BLaER1 (cell line): ENCODE measurements around the gene ENOX2.

Experiments
- H3K27ac ChIP-seq: shearing (Covaris generic); formaldehyde crosslinking; 2 replicates; pipeline ENCODE4 v1.8.1; 2022
- H3K27me3 ChIP-seq: shearing (Covaris generic); formaldehyde crosslinking; 2 replicates; pipeline ENCODE4 v1.8.1; 2022
- H3K36me3 ChIP-seq: shearing (Covaris generic); formaldehyde crosslinking; 2 replicates; pipeline ENCODE4 v1.8.1; 2022
- H3K4me1 ChIP-seq: shearing (Covaris generic); formaldehyde crosslinking; 2 replicates; pipeline ENCODE4 v1.8.1; 2022
- H3K4me2 ChIP-seq: shearing (Covaris generic); formaldehyde crosslinking; 2 replicates; pipeline ENCODE4 v1.8.1; 2022
- H3K4me3 ChIP-seq: shearing (Covaris generic); formaldehyde crosslinking; 2 replicates; pipeline ENCODE4 v1.8.1; 2022
- H3K9ac ChIP-seq: shearing (Covaris generic); formaldehyde crosslinking; 2 replicates; pipeline ENCODE4 v1.8.1; 2022
- H3K9me3 ChIP-seq: shearing (Covaris generic); formaldehyde crosslinking; 2 replicates; pipeline ENCODE4 v1.8.1; 2022
- H4K20me1 ChIP-seq: shearing (Covaris generic); formaldehyde crosslinking; 2 replicates; pipeline ENCODE4 v1.8.1; 2022
- Cebpa-rat ChIP-seq: shearing (Covaris generic); IDR thresholded peaks from 2 replicates; pipeline ENCODE4 v1.8.1; 2022

The ENOX2 gene

DNA sequence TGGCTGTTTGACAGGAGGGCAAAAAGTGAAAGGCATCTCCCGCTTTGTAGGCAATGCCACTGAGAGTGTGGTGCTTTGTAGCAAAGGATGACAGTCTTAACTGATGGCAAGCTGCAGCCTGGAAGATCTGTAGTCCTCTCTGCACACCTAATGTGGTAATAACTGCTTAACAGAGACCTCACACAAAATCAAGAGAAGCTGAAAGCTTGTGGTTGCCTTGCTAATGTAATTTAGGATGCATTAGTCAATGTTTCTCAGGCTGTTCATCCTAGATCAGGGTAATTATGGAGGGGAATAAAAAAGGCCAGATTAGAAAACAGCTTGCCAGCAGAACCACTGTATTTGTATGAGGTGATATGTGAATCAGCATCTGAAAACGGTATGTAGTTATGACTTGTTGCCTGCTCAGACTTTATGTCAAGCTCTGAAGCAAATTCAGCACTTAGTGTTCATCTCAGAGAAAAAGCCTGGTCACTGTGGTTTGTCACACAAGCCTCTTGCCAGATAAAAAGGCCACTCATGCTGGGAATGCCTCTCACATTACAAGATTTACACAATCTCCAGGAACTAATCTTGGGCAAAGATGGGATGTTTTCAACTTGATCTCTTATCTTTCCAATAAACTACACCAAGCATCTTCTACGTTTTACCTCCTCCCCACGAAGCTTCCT, 130.8 kb downstream of the ENOX2 start:
- Histone ChIP-seq H4K20me1 (peaks cover 21% of the 10 kb centered on the region; the same call in 1 of the 2 replicates), H3K9me3 (no peaks in the 10 kb centered on the region), H3K4me3 (no peak overlapping the region), H3K4me1 (no peaks in the 10 kb centered on the region), H3K36me3 (no peaks in the 10 kb centered on the region), H3K27me3 (peaks cover 98% of the 10 kb centered on the region), H3K9ac (no peak overlapping the region), H3K27ac (no peak overlapping the region), H3K4me2 (no peak overlapping the region)
- TF ChIP-seq Cebpa-rat = no peak

DNA sequence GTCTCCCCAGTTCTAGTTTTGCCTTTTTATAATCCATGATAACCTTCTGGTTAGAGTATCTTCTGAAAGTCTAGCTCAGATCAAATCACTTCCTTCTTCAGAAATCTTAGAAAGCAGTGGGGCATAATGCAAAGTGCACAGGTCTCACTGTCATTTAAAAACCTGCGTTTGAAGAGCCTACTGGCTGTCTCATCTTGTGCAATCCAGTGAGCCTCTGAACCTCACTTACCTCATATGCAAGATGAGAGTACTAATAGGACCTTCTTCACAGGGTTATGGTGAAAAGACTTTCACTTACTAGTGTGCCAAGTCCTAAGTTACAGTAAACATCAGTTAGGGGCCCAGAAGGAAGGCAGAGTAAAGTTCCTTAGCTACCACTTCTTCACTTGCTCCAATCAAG, 131.4 kb downstream of the ENOX2 start:
- no peak for TF ChIP-seq Cebpa-rat

DNA sequence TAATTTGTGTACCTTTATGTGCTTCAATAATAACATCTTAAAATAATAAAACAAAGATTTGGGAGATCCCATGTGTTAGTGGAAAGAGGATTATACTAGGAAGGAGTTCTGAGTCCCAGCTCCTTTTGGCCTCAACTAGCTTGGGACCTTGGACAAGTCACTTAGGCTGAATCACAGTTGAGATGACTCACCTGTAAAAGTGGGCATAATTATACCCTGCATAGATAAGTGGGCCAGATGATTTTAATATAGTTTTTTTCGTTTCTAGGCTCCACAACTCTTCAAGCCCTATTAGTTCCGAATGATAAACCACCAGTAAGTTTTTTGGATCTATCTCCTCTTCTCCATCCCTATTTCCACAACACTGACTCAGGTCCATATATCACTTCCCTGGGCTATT, 131.8 kb downstream of the ENOX2 start:
- Histone ChIP-seq H4K20me1 (peaks cover 19% of the 10 kb centered on the region; the same call in 1 of the 2 replicates), H3K9me3 (no peaks in the 10 kb centered on the region), H3K9ac (no peak overlapping the region), H3K4me3 (no peak overlapping the region), H3K27me3 (peaks cover 97% of the 10 kb centered on the region), H3K27ac (no peak overlapping the region), H3K4me2 (no peak overlapping the region), H3K36me3 (no peaks in the 10 kb centered on the region), H3K4me1 (no peaks in the 10 kb centered on the region)
- no peak for TF ChIP-seq Cebpa-rat

More for the DNA sequence above, 131.4 kb downstream of the ENOX2 start:
- H3K9ac ChIP-seq = no peak overlapping the region
- H3K4me2 ChIP-seq = no peak overlapping the region
- no peak overlapping the region for H3K27ac ChIP-seq
- H3K36me3 ChIP-seq = no peaks in the 10 kb centered on the region
- no peaks in the 10 kb centered on the region for H3K4me1 ChIP-seq
- peaks cover 98% of the 10 kb centered on the region for H3K27me3 ChIP-seq
- H4K20me1 ChIP-seq = peaks cover 21% of the 10 kb centered on the region; the same call in 1 of the 2 replicates
- H3K4me3 ChIP-seq = no peak overlapping the region
- no peaks in the 10 kb centered on the region for H3K9me3 ChIP-seq

DNA sequence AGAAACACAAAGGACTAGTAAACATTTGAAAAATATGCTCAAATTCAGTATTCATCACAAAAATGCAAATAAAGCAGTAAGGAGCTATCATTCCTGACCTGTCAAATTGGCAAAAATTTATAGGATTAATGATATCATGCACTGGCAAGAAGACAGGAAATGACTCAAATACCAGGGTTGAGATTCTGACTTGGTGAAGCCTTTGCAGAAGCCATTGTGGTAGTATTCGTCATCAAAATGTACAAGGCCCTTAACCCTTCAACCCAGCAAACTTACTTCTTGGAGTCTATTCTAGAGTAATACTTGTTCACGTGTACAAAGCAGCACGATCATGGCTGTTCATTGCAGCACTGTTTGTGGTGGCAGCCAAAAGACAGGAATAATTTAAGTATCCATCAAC, 132.4 kb downstream of the ENOX2 start:
- Histone ChIP-seq H3K9ac (no peak overlapping the region), H4K20me1 (peaks cover 16% of the 10 kb centered on the region; the same call in 1 of the 2 replicates), H3K27me3 (peaks cover 90% of the 10 kb centered on the region), H3K4me1 (no peaks in the 10 kb centered on the region), H3K9me3 (no peaks in the 10 kb centered on the region), H3K36me3 (no peaks in the 10 kb centered on the region), H3K27ac (no peak overlapping the region), H3K4me3 (no peak overlapping the region), H3K4me2 (no peak overlapping the region)
- no peak for TF ChIP-seq Cebpa-rat

DNA sequence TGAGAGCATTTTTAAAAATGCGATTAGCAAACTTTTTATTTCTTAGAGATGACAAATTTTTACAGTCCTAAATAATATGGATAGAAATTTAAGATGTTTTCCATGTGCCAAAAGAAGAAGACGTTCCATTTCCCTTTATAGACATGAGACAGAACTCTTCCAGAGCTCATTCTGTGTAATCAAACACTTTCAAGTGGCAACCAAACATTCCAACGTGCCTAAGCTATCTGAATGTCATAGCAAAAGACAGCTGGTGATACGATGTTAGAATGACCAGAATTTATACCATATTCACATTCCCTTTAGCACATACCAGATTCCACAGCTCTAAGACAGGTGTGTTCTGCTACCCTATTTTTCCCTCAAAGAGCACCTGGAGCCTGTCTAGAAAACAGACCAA, 133.2 kb downstream of the ENOX2 start:
- H4K20me1 ChIP-seq = peaks cover 16% of the 10 kb centered on the region; the same call in 1 of the 2 replicates
- TF ChIP-seq Cebpa-rat = no peak

DNA sequence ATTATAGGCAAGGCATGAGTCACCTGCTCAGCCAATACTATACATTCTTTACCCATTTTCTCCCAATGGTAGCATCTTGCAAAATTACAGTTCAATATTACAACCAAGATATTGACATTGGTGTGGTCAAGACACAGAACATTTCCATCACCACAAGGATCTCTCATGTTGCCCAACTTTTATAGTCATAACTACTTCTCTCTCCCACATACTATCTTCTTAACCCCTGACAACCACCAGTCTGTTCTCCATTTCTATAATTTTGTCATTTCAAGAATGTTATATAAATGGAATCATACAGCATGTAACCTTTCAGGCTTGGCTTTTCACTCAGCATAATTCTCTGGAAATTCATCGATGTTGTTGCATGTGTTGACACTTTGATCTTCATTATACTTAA, 144.9 kb downstream of the ENOX2 start:
- Histone ChIP-seq H4K20me1 (no peaks in the 10 kb centered on the region), H3K9ac (no peak overlapping the region), H3K4me3 (no peak overlapping the region), H3K4me2 (no peak overlapping the region), H3K4me1 (no peaks in the 10 kb centered on the region), H3K27ac (no peak overlapping the region), H3K27me3 (peaks cover 56% of the 10 kb centered on the region), H3K36me3 (no peaks in the 10 kb centered on the region), H3K9me3 (peaks cover 6% of the 10 kb centered on the region; the same call in 1 of the 2 replicates)
- TF ChIP-seq Cebpa-rat = no peak

More for the DNA sequence above, 133.2 kb downstream of the ENOX2 start:
- no peak overlapping the region for H3K9ac ChIP-seq
- H3K9me3 ChIP-seq = no peaks in the 10 kb centered on the region
- no peaks in the 10 kb centered on the region for H3K4me1 ChIP-seq
- no peak overlapping the region for H3K27ac ChIP-seq
- H3K4me2 ChIP-seq = no peak overlapping the region
- H3K36me3 ChIP-seq = no peaks in the 10 kb centered on the region
- peaks cover 85% of the 10 kb centered on the region for H3K27me3 ChIP-seq
- no peak overlapping the region for H3K4me3 ChIP-seq

DNA sequence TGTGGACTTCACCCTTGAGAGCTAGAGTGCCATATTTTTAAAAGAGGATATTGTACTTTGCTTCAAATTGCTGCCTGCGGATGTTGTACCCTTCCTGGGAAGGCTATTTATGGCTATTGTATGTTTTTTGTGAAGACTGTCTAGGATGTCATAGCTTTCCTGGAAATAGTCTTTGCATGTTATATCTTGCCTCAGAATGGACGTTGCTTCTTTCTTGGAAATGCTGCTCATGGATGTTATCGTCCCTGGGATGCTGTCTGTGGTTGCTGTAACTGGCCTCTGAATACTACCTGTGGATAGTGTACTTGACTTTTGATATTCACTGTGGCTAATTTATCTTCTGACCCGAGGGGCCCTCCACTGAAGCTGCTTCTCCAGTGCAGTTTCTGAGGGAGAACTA, 146.8 kb downstream of the ENOX2 start:
- no peak for TF ChIP-seq Cebpa-rat
- no peaks in the 10 kb centered on the region for H4K20me1 ChIP-seq
- no peak overlapping the region for H3K4me3 ChIP-seq
- H3K9ac ChIP-seq = no peak overlapping the region
- no peak overlapping the region for H3K4me2 ChIP-seq
- H3K4me1 ChIP-seq = no peaks in the 10 kb centered on the region
- no peaks in the 10 kb centered on the region for H3K36me3 ChIP-seq
- peaks cover 6% of the 10 kb centered on the region; the same call in 1 of the 2 replicates for H3K9me3 ChIP-seq
- peaks cover 62% of the 10 kb centered on the region for H3K27me3 ChIP-seq
- H3K27ac ChIP-seq = no peak overlapping the region

DNA sequence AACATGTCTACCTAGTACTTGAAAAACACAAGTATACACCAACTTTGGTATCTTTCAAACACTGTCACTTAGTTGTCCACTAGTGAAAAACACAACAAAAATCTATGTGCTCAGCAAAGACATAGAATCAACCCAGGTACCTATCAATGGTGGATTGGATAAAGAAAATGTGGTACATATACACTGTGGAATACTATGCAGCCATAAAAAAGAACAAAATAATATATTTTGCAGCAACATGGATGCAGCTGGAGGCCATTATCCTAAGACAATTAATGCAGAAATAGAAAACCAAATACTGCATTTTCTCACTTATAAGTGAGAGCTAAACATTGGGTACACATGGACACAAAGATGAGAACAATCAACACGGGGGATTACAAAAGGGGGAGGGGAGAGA, 148.7 kb downstream of the ENOX2 start:
- H3K4me2 ChIP-seq = no peak overlapping the region
- H3K36me3 ChIP-seq = no peaks in the 10 kb centered on the region
- peaks cover 6% of the 10 kb centered on the region; the same call in 1 of the 2 replicates for H3K9me3 ChIP-seq
- no peak overlapping the region for H3K27ac ChIP-seq
- H3K4me1 ChIP-seq = no peaks in the 10 kb centered on the region
- TF ChIP-seq Cebpa-rat = no peak
- H3K4me3 ChIP-seq = no peak overlapping the region
- peaks cover 73% of the 10 kb centered on the region for H3K27me3 ChIP-seq
- 0 out of 2 replicates have a peak, but pooled peaks cover 7% of the 10 kb centered on the region for H4K20me1 ChIP-seq
- H3K9ac ChIP-seq = no peak overlapping the region

DNA sequence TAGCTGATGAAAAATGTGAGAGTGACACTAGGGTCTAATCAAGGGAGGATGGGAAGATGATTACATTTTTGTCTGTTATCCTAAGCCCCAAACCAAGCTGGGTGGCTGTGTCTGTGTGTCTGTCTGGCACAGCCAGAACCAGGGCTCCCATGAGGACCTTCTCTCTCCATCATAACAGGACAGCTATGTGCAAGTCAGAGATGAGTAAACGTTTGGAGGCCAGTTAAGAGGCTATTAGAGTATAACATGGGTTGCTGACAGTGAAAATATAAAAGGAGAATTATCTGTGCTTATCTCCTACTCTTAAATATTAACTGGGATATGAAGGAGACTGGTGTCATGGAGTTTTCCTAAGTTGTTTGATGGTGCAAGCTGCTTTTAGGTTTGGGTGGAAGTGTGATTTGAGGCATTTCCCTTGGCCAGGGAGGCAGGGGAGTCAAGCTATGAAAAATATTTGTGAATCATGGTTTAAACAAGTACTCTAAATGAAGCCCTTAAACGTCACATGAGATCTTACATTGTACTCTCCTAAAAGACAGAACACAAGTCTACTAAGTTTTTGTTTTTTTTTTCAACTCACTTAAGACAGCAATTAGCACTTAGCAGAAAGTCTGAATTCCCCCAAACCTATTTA, 156.2 kb downstream of the ENOX2 start:
- no peak for TF ChIP-seq Cebpa-rat
- H3K36me3 ChIP-seq = no peaks in the 10 kb centered on the region

DNA sequence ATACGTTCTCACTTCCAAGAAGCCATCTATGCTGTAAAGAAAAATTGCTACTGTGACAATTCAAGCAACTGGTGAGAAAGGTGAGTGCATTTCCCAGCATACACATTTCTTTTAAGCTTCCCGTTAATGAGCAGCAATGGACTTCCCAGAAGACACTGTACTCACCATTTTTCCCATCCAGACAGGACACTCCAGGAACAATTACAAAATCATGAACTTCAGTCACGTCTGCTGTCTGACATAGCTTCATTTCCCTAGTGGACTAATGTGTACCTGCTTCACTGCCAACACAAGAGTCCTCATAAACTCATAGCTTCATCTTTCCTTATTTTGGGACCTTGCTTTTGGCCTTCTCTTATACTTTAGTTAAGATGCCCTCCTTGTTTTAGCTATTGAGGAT, 156.9 kb downstream of the ENOX2 start:
- H3K36me3 ChIP-seq = no peaks in the 10 kb centered on the region

More for the DNA sequence above, 156.2 kb downstream of the ENOX2 start:
- H3K4me2 ChIP-seq = no peak overlapping the region
- H3K9ac ChIP-seq = no peak overlapping the region
- no peak overlapping the region for H3K27ac ChIP-seq
- H3K9me3 ChIP-seq = no peaks in the 10 kb centered on the region
- H3K27me3 ChIP-seq = peaks cover 96% of the 10 kb centered on the region
- H3K4me1 ChIP-seq = no peaks in the 10 kb centered on the region
- peaks cover 21% of the 10 kb centered on the region; the same call in 1 of the 2 replicates for H4K20me1 ChIP-seq
- no peak overlapping the region for H3K4me3 ChIP-seq

More for the DNA sequence above, 156.9 kb downstream of the ENOX2 start:
- Histone ChIP-seq H3K9ac (no peak overlapping the region), H3K27ac (no peak overlapping the region), H3K9me3 (no peaks in the 10 kb centered on the region), H4K20me1 (peaks cover 25% of the 10 kb centered on the region; the same call in 1 of the 2 replicates), H3K27me3 (peaks cover 96% of the 10 kb centered on the region), H3K4me3 (no peak overlapping the region), H3K4me2 (no peak overlapping the region), H3K4me1 (no peaks in the 10 kb centered on the region)
- TF ChIP-seq Cebpa-rat = no peak
